HepG2 (cell line): ENCODE measurements around the gene ARHGAP26.

Experiments used
- CAMTA2 ChIP-seq: sonication (generic); formaldehyde crosslinking; IDR thresholded peaks from 2 replicates; pipeline ENCODE4 v1.4.0; 2020; ENCODE audit warnings: mild to moderate bottlenecking, missing genetic modification reagents, borderline replicate concordance
- CCDC6 ChIP-seq: sonication (generic); formaldehyde crosslinking; IDR thresholded peaks from 2 replicates; pipeline ENCODE4 v1.8.1; 2022; ENCODE audit warnings: mild to moderate bottlenecking, missing genetic modification reagents, moderate library complexity
- CTCF ChIP-seq: sonication (generic); formaldehyde crosslinking; IDR thresholded peaks from 2 replicates; pipeline ENCODE4 v1.5.0; 2020; ENCODE audit warnings: mild to moderate bottlenecking, missing genetic modification reagents, moderate library complexity
- ERF ChIP-seq: IDR thresholded peaks from 2 replicates; pipeline ENCODE4 v1.6.1; 2018; ENCODE audit warnings: missing biosample characterization, missing genetic modification reagents
- ETS1 ChIP-seq: sonication (generic); formaldehyde crosslinking; IDR thresholded peaks from 2 replicates; pipeline ENCODE4 v1.4.0; 2020; ENCODE audit warnings: missing genetic modification reagents
- HINFP ChIP-seq: sonication (generic); formaldehyde crosslinking; IDR thresholded peaks from 2 replicates; pipeline ENCODE4 v1.4.0; 2020; ENCODE audit warnings: low read depth, mild to moderate bottlenecking, missing genetic modification reagents
- MAFK ChIP-seq, 2 experiments: IDR thresholded peaks in 1 of 2; conservative IDR thresholded peaks in 1 of 2; 2 replicates each; pipeline ENCODE4 v1.6.1; 2011; ENCODE audit warnings: improper control_type of control experiment in 2 of 2, low read length in 2 of 2
- PBX3 ChIP-seq: sonication (generic); formaldehyde crosslinking; IDR thresholded peaks from 2 replicates; pipeline ENCODE4 v1.8.1; 2023; ENCODE audit warnings: missing genetic modification reagents, inconsistent platforms, borderline replicate concordance
- SRSF9 ChIP-seq: fragments of 200-400 bp; formaldehyde crosslinking; IDR thresholded peaks from 2 replicates; pipeline ENCODE4 v1.6.1; 2018; ENCODE audit warnings: borderline replicate concordance, mild to moderate bottlenecking, low read depth, low read length; ENCODE audit not compliant: insufficient read depth, poor library complexity, severe bottlenecking
- UBTF ChIP-seq: sonication (generic); formaldehyde crosslinking; IDR thresholded peaks from 2 replicates; pipeline ENCODE4 v1.4.0; 2020; ENCODE audit warnings: mild to moderate bottlenecking, missing genetic modification reagents
- ZBTB33 ChIP-seq: sonication (generic); formaldehyde crosslinking; IDR thresholded peaks from 2 replicates; pipeline ENCODE4 v1.4.0; 2020; ENCODE audit warnings: missing genetic modification reagents
- ZNF512 ChIP-seq: sonication (generic); formaldehyde crosslinking; IDR thresholded peaks from 2 replicates; pipeline ENCODE4 v1.4.0; 2020; ENCODE audit warnings: mild to moderate bottlenecking, missing genetic modification reagents

- TF ChIP-seq ZNF512 = no peak
- TF ChIP-seq CTCF (CRISPR knock-in tag) = no peak
- no peak for TF ChIP-seq HINFP (CRISPR knock-in tag)
- no peak for TF ChIP-seq ZBTB33 (CRISPR knock-in tag)
- no peak for TF ChIP-seq ERF (CRISPR knock-in tag)
- no peak for TF ChIP-seq PBX3 (CRISPR knock-in tag)
- TF ChIP-seq ETS1 (CRISPR knock-in tag) = no peak
- TF ChIP-seq MAFK (conservative IDR thresholded peaks at IDR 0.05 in 1 of 2, IDR thresholded peaks at IDR 0.05 in 1 of 2; ENCODE audit: low read length in 2 of 2) = no peak
- no peak for TF ChIP-seq UBTF (CRISPR knock-in tag)
- no peak for TF ChIP-seq CCDC6 (CRISPR knock-in tag)
- TF ChIP-seq SRSF9 = no peak
- TF ChIP-seq CAMTA2 (CRISPR knock-in tag) = no peak
Observed at GRCh38 chr5:142984525-142984924, 214.3 kb downstream of the ARHGAP26 start.
